SK-N-SH treated with all-trans-retinoic acid at 6 μM for 48 hours (cell line): Measurements from ENCODE around the gene CYTH3.

ENCODE experiments used
- PPARA ChIP-seq: fragments of 250-450 bp; sonication (Bioruptor Pico); IDR thresholded peaks from 2 replicates; pipeline ENCODE4 v1.5.0; 2020; ENCODE audit warnings: mild to moderate bottlenecking, borderline replicate concordance
- ZFP3 ChIP-seq: fragments of 250-450 bp; sonication (Bioruptor Pico); IDR thresholded peaks from 2 replicates; pipeline ENCODE4 v1.5.0; 2020; ENCODE audit warnings: mild to moderate bottlenecking, moderate library complexity

DNA sequence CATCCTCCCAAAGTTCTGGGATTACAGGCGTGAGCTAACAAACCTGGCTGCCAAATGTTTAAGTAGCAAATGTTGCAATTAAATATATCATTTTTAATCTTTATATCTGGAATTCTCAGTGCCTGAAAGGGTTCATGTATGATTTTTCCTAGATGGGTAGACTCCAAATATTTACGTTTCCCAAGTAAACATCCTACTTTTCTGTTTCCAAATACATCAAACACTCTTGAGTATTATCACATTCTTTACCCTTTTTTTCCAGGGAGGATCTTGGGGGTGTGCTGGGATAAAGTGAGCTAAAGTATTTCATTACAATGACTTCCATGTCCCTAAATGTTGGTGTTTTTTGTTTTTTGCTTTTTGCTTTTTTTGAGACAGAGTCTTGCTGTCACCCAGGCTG is 32.9 kb upstream of the CYTH3 start:
- TF ChIP-seq PPARA (CRISPR knock-in tag): no peak
- no peak for TF ChIP-seq ZFP3 (CRISPR knock-in tag)
